Uterus (tissue), 4 donors: ENCODE data around the gene BLID. TPM values are rescaled to one million over a fixed set of nuclear protein-coding genes. Genes with fewer than 3 reads are reported as not detected.
A peak's percentile ranks its signal among the peaks of the same experiment; 100 is the strongest.

ENCODE experiments used
- DNase-seq, 2 donors: peaks; one replicate each; pipeline ENCODE4 v3.0.0-alpha.2; 2019 to 2020
- H3K27ac ChIP-seq, 2 donors: fragments of 200-600 bp; sonication (generic); 1 replicate in 1 of 2; 2 replicates in 1 of 2; pipeline ENCODE4 v1.5.1; 2016 to 2018
- H3K27me3 ChIP-seq, 2 donors: fragments of 200-600 bp; sonication (generic); one replicate each; pipeline ENCODE4 v1.5.1; 2018 to 2019; ENCODE audit warnings: control low read depth in 1 of 2
- H3K36me3 ChIP-seq, 2 donors: fragments of 200-600 bp; sonication (generic); one replicate each; pipeline ENCODE4 v1.5.1; 2019; ENCODE audit warnings: control low read depth in 1 of 2
- H3K4me1 ChIP-seq, 2 donors: fragments of 200-600 bp; sonication (generic); one replicate each; pipeline ENCODE4 v1.5.1; 2018 to 2019; ENCODE audit warnings: control low read depth in 1 of 2
- H3K4me3 ChIP-seq, 2 donors: fragments of 200-600 bp; sonication (generic); 1 replicate in 1 of 2; 2 replicates in 1 of 2; pipeline ENCODE4 v1.5.1; 2018 to 2019; ENCODE audit warnings: mild to moderate bottlenecking in 1 of 2
- H3K9me3 ChIP-seq, 2 donors: fragments of 200-600 bp; sonication (generic); one replicate each; pipeline ENCODE4 v1.5.1; 2019; ENCODE audit warnings: control low read depth in 1 of 2
- CTCF ChIP-seq, 4 experiments: fragments of 200-600 bp in 2 of 4; fragments of 450-650 bp in 2 of 4; sonication (generic) in 2 of 4; IDR thresholded peaks; one replicate each; pipeline ENCODE4 v1.5.1; 2016 to 2019; ENCODE audit warnings: antibody characterized with exemption in 4 of 4, mild to moderate bottlenecking in 2 of 4, moderate library complexity in 1 of 4
- POLR2A ChIP-seq, 2 donors: fragments of 450-650 bp; IDR thresholded peaks; one replicate each; pipeline ENCODE4 v1.6.1; 2016; ENCODE audit warnings: antibody characterized with exemption in 2 of 2, mild to moderate bottlenecking in 1 of 2, moderate library complexity in 1 of 2
- intact Hi-C: fragments of 100-400 bp; cut with DNase I; formaldehyde crosslinking; loops from one replicate; pipeline ENCODE4 v1.15.1; 2023; ENCODE audit warnings: low total_unique reads
- total RNA-seq, 4 donors: library from RNA; depleted of rRNA in 3 of 4; stranded (reverse); fragments of >200 nt in 3 of 4; gene quantifications; one replicate each; pipeline versions ENCODE4 v1.1.0 to v1.2.4, GENCODE V29; 2014 to 2023
- donor health status: DM: yes; HTN: yes; CAD: no.

The BLID gene
- total RNA-seq, 4 donors from 2014 or later = 0.77 to 14.0 (median 4.3) TPM

- no peak for TF ChIP-seq POLR2A (IDR thresholded peaks at IDR 0.05)
- TF ChIP-seq CTCF (IDR thresholded peaks at IDR 0.05) = no peak
- H3K4me3 ChIP-seq = peak overlapping the region; percentile 21 to 43
- H3K4me1 ChIP-seq = no peaks in the 10 kb centered on the region
- no peaks in the 10 kb centered on the region for H3K36me3 ChIP-seq
- DNase-seq = no peak
- H3K27me3 ChIP-seq = no peaks in the 10 kb centered on the region
- intact Hi-C loops = loop anchor here (10.0 kb wide), 2 partner anchors 49 to 51 kb away; no protein-coding TSS in a partner anchor
- no peaks in the 10 kb centered on the region for H3K9me3 ChIP-seq
- H3K27ac ChIP-seq = peak overlapping the region; percentile 87 to 93
These were observed 39.9 kb upstream of the BLID start for GRCh38 chr11:122155765-122156527.

GRCh38 chr11:122154994-122155393 lies 39.0 kb upstream of the BLID start:
- no peak for DNase-seq
- no peaks in the 10 kb centered on the region for H3K9me3 ChIP-seq
- TF ChIP-seq POLR2A (IDR thresholded peaks at IDR 0.05) (no peak), CTCF (IDR thresholded peaks at IDR 0.05) (no peak)
- H3K4me3 ChIP-seq = no peak overlapping the region
- peak overlapping the region; percentile 87 to 93 for H3K27ac ChIP-seq
- no peaks in the 10 kb centered on the region for H3K4me1 ChIP-seq
- intact Hi-C loops = loop anchor here (10.0 kb wide), 2 partner anchors 50 kb away; no protein-coding TSS in a partner anchor
- no peaks in the 10 kb centered on the region for H3K27me3 ChIP-seq
- no peaks in the 10 kb centered on the region for H3K36me3 ChIP-seq

GRCh38 chr11:122154227-122154626 lies 38.2 kb upstream of the BLID start:
- no peak overlapping the region for H3K4me3 ChIP-seq
- no peaks in the 10 kb centered on the region for H3K4me1 ChIP-seq
- H3K27me3 ChIP-seq = no peaks in the 10 kb centered on the region
- DNase-seq = no peak
- peak overlapping the region; percentile 21 to 31 for H3K27ac ChIP-seq
- H3K36me3 ChIP-seq = no peaks in the 10 kb centered on the region
- no peaks in the 10 kb centered on the region for H3K9me3 ChIP-seq
- intact Hi-C loops = loop anchor here (10.0 kb wide), 2 partner anchors 49 to 51 kb away; no protein-coding TSS in a partner anchor
- TF ChIP-seq POLR2A (IDR thresholded peaks at IDR 0.05) = no peak
- no peak for TF ChIP-seq CTCF (IDR thresholded peaks at IDR 0.05)

- intact Hi-C loops = loop anchor here (10.0 kb wide), 2 partner anchors 49 to 51 kb away; no protein-coding TSS in a partner anchor
- no peak for TF ChIP-seq CTCF (IDR thresholded peaks at IDR 0.05)
- TF ChIP-seq POLR2A (IDR thresholded peaks at IDR 0.05) = no peak
- DNase-seq = no peak
- Histone ChIP-seq H3K27ac (peak overlapping the region; percentile 21 to 31), H3K4me3 (no peak overlapping the region), H3K9me3 (no peaks in the 10 kb centered on the region), H3K36me3 (no peaks in the 10 kb centered on the region), H3K4me1 (no peaks in the 10 kb centered on the region), H3K27me3 (no peaks in the 10 kb centered on the region)
These were observed 37.7 kb upstream of the BLID start for GRCh38 chr11:122153746-122154145.
